ENCODE data around the gene BACH2.
A peak's percentile ranks its signal among the peaks of the same experiment; 100 is the strongest.
"Not testable (repeated sequence)": the region's sequence is repeated elsewhere in the genome, so short reads cannot be mapped to it uniquely, and the experiment has no call there.

Gene BACH2

DNA sequence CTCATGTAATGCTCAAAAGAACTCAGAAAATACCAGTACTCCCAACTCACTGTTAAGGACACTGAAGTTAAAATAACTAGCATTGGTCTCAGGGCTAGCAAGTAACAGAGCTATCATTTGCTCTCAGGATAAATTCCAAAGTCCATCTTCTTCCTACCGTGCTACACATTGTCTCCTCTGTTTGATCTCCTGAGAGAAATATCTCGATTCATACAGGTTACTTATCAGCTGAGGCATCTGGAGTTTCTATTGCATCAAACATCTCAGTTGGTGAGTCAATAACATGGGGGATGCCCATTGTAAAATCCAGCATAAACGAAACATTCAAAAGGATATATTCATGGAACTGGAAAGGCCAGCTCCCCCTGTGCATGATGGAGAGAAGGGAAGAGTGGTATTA lies 147.4 kb downstream of the BACH2 start:
- no peak for DNase-seq

DNA sequence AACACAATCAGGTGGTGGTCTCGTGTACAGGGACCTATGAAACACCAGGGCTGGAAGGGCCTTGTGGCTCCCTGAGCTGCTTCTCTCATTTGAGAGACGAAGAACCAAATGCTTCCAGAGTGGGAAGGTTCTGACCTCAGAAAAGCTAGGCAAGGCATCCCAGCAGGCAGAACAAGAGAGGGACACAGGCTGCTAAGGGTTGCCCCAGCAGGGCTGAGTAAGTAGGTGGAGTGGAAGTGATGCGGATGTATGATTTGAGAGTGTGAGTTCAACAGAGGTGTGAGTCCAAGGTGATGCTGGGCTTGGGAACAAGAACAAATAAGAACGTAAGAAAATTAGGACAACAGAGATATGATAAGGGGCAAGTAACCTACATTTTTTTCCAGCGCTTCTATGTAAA lies 147.8 kb downstream of the BACH2 start:
- no peak for DNase-seq

DNA sequence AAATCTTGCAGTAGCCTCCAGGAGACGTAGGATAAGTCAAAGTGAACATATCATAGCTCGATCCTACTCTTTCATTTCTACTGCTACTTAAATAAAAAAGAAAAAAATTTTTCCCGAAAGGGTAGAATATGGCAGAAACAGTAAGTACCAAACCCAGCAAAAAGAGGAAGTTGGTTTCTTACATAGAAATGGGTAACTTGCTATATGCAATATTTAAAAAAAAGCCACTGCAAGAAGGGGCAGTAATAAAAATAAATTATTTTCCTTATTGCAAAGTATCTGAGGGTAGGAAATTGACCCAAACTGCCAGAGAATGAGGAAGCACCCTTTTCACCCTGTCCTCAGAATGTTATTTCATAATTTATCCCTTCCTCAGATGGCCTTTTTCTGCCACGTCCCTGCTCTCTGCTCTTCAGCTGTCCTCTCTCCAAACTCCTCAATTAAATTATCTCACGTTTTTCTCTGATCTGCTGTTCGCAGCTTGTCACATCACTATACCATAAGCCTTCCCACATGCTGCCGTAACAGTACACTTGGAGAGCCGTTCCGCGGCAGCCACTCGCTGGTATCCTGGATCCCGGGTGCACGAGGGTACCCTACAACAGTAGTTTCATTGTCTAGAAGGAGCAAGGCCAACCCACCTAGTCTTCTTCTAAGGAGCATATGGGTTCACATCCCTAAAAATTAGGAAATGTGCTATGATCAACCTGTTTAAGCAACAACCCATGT lies 149.6 kb downstream of the BACH2 start:
- DNase-seq = no peak

DNA sequence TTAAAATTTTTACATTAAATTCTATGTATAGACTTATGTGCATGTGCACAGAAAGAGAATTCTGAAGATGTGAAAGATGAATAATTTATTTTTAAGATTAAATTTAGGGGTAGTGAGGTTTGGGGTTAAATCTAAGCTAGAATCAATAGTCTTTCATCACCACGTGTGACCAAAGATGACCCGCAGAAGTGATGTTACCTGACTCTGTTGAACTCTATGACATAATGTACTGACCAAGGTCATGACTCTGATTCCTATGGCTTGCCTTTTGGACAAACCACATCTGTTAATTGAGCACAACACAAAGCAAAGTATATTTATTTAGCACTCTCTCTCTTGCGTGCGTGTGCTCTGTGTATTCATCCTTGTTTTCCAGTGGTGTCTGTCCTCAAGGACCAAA lies 150.6 kb downstream of the BACH2 start:
- DNase-seq = no peak

DNA sequence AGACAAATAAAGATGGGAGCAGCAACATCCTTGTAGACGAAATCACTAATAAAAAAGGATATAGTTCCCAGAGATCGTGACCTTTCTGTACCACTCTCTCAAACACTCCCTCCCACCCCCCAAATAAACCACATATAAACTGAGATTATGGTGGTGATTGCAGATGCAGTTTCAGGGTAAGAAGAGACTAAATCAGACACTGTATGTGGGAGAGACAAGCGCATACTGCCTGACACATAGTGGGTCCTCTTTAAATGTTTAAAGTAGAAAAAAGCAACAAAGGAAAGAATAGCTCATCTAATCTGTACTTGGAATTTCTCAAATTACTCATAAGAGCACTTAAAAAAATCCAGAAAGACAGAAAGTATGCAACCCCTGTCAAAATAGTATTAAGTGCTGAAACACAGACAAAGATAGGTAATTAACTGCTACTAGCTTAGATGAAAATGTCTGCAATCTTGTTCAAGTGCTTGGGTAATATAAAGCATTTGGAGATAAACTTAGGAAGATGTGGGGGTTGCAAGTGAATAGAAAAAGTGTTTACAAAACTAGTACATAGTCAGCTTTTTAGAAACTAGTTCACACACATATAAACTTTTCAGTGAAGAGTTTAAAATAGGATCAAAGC lies 151.6 kb downstream of the BACH2 start:
- DNase-seq = no peak

DNA sequence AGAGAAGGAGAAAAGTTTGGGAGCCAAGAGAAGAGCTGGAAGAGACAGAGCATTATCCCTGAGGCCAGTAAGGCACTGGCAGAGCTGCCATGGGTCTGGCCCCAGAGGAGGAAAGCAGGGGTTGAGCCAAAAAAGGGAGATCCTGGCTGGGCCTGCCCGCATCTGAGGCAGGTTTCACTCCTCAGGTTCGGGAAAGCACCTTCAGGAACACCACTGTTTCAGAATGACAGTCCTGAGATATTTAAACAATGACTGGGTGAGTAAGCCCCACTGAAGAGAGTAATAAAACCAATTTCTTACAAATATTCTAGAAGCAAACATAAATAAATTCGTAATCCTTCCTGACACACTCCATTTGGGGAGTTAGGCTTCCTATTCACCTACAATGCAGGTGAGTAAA lies 152.2 kb downstream of the BACH2 start:
- peak; percentile 67 for DNase-seq

DNA sequence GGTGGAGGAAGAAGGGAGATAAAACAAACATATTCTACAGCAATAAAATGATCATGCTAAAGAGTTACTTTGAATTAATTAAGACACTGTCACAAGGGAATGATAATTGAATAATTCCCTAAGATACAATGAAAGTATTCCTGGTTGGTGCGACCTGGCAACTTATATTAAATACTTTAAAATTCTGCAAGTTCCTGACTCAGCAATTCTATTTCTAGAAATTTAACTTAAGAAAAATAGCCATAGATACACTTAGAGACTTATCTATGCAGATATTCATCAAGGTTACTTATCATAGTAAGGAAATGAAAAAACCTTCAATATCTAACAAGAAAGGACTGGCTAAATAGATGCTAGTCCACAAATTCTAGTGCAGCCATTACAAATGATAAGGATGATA lies 156.0 kb downstream of the BACH2 start:
- no peak for DNase-seq

DNA sequence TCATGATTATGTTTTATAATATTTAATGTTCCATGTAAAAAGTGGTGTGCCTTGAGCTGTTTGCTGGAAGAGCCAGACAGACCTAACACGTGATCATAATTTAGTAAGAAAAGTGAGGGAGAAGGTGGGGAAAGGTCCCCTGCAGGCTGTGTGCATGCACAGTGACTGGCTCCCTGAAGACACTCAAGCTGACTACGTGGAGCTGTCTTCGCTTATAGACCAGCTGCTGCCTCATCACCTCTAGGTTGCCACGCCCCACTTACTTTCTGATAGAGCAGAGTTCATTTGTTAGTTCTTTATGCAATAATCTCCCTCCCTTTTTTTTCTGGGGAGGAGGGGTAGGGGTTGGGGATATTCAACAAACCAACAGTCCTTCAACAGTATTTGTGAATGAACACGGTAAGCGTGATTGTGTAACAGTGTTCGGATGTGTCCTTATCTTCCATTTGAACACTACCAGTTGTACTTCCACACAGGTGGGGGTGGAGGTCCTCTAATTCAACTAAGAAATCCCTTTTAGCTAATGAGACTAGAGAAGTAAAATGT lies 157.3 kb downstream of the BACH2 start:
- DNase-seq = no peak

DNA sequence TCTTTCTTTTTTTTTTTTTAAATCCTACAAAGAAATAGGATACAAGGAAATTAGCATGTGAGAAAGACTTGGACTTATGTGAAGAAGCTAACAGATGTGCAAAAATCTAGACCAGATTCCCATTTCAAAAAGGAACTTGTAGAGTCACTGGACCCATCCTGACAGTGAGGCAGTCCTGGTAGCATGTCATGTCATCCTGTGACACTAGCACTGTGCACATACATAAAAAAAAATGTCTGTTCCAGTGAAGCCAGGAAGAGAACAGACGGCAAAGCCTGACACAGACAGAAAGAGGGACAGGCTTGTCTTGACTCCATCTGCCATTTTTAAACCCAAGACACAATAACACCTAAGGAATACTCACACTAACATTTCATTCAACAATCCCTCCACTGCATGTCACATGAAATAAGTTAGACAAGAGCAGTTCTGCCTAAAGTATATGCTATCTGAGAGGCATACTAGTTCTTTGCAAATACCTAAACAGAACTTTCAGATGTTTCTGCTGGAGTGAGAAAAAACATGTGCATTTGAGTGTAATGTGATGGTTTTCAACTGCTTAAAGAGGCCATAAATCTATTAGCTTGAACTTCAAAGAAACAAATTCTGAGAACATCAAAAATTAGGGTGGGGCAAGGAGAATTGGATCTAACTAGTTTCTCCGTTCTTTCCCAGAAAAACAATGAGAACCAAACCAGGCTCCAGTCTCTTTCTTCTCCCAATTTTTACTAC lies 159.6 kb downstream of the BACH2 start:
- DNase-seq = no peak

DNA sequence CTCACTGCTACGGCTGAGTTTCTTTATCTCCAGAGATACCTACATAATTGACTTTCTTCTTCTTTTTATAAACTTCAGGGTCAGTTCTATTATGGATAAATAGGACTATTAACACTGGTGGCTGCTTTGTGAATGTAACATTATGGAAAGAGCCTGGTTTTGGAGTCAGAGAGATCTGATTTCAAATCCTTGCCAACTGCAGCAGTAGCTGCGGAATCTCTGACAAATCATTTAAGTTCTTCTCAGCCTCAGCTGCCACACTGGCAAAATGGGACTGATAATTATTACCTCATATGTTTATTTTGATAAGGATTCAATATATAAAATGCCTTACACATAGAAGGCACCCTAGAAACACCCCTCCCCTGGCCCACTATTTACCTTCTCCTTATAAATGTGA lies 160.5 kb downstream of the BACH2 start:
- no peak for DNase-seq

DNA sequence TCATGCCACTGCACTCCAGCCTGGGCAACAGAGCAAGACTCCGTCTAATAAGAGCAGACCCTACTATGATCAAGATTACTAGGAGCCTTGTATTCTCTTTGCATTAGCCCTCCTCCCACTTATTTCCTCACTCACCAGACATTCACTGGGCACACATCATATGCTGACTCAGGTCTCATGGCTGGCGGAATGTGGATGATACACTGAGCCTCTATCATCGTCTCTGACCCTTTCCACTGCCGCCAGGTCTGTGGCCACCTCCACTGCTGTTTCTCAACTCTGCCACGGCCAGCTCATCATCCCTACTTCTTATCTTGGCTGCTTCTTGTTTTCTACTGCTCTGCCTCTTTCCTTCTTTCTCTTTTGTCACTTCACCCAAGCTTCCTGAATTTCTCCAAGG lies 161.0 kb downstream of the BACH2 start:
- no peak for DNase-seq

DNA sequence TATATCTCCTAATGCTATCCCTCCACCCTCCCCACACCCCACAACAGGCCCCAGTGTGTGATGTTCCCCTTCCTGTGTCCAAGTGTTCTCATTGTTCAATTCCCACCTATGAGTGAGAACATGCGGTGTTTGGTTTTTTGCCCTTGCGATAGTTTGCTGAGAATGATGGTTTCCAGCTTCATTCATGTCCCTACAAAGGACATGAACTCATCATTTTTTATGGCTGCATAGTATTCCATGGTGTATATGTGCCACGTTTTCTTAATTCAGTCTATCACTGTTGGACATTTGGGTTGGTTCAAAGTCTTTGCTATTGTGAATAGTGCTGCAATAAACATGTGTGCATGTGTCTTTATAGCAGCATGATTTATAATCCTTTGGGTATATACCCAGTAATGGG lies 163.0 kb downstream of the BACH2 start:
- not testable (repeated sequence) for DNase-seq

DNA sequence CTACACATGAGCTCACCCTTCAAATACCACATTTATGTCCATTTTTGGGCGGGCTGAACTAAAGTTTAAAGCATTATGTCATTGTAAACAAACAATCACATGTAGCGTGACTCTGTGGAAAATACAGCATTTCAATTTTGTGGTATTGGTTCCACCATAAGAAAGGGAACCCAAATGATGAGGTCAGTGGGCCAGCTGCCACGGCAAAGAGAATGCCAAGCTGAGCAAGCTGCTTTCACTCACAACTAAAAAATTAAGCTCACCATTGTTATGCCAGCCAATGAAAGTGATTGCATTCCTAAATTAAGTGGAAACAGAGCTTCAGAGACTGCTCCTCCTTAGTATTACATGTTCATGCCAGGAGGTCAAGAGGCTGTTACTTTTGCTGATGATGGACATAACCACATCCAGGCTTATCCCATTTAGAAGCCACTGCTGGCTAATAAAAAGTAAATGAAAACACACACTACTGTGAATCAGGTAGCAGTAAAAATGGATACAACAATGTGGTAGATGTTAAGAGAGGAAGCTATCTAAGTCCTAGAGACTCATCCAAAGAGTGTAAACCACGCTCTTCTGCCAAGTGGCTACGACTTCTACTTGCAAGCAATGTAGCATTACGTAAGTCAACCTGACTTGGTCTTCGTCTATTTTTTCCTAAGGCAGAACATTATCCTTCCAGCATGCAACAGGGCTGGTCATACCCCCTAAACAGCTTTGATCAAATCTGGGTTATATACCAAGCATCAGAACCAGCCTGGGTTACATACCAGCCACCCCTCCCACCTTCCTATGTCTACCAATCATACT lies 164.8 kb downstream of the BACH2 start:
- no peak for DNase-seq

DNA sequence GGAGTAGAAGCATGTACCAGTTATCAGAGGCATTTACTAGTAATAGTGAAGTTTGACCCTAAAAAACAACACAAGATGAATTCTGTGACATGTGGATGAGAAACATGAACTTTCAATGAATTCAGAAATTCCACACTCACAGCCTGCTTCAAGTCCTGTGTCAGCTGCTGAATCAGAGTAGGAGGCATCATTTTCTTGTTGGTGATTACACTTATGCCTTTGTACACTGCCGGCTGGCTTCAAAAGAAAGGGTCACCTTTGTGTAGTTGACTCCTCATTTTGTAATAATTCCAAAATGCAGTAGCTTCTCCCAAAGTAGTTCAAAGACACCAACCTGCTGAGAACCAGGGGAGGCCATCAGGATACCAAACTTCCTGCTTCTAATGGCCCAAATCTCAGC lies 165.5 kb downstream of the BACH2 start:
- no peak for DNase-seq

DNA sequence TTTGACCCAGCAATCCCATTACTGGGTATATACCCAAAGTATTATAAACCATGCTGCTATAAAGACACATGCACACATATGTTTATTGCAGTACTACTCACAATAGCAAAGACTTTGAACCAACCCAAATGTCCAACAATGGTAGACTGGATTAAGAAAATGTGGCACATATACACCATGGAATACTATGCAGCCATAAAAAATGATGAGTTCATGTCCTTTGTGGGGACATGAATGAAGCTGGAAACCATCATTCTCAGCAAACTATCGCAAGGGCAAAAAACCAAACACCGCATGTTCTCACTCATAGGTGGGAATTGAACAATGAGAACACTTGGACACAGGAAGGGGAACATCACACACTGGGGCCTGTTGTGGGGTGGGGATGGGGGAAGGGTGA lies 168.0 kb downstream of the BACH2 start:
- DNase-seq = not testable (repeated sequence)

DNA sequence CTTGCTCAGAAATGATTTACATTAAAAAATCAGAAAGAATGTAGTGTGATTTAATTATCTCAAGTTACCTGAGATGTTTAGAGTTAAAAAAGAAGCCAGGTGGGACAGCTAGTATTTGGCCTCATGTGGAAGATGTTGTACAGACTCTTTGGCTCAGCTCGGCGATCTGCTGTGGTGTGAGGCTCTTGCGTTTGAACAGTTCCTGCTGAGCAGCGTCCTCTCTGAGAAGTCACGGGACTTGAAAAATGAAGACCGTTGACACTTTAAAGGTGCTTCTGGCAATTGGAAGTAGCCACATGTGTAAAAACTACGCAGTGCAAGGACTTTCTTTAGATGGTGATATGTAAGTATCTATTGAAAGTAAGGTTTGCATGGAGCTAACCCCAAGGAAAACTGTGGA lies 169.0 kb downstream of the BACH2 start:
- no peak for DNase-seq

DNA sequence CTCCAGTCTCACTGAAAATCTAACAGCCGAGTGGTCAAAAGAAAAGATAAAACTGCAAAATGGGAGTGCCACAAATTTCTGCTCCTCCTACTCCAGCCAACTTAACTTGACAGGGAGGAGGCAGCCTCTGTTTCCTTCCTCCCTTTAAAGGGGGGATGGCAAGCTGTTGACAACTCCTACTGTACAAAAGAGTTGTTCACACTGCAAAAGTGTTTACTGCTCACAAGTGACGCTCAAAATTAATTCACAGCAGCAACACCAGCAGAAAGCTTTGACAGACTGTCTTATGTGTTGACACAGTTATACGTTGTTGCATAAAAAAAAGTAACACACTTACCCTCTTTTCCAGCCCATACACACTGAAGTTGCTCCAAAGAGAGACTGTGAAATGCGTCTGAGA lies 169.8 kb downstream of the BACH2 start:
- no peak for DNase-seq

DNA sequence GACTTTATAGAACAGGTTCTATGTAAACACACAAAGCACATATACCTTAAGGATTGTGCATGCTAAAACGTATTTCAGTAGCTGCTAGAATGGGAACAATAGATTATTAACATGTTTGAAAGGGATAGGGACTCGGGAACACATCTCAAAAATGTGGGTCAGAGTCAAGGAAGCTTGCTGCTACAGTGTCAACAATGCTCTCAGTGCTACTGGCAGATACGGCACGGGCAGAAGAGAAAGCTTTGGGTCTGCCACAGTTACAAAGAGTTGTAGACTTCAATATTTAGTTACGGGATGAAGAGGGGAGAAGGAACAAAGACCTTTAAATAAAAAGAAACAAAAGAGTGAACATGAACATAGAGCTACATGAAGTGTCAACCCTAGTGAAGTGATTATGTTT lies 170.5 kb downstream of the BACH2 start:
- no peak for DNase-seq

DNA sequence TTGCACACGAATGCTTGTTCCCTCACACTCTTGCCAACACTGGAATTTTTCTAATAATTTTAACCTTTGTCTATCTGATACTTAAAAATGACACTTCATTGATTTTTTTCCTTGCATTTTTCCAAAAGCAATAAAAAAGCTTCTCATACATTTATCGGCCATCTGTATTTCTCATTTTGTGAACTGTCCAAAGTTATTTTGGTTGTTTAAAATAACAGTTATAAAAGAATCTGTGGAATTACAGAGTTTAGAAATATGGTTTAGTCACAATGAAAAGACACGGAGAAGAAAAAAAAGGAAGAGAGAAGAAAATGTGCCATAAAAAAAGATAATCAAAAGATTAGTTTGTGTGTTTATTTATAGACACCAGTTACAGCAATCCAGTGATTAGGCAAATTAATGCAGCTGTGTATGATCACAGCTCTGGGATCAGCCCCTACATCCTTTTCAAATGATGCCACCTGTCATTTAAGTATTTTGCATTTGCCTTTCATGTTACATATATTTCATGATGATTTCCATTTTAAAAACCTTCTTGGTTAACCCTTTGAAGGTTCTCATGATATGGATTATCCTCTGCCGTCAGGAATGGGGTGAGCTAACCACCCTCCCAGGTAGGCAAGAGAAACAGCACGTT lies 171.7 kb downstream of the BACH2 start:
- no peak for DNase-seq

DNA sequence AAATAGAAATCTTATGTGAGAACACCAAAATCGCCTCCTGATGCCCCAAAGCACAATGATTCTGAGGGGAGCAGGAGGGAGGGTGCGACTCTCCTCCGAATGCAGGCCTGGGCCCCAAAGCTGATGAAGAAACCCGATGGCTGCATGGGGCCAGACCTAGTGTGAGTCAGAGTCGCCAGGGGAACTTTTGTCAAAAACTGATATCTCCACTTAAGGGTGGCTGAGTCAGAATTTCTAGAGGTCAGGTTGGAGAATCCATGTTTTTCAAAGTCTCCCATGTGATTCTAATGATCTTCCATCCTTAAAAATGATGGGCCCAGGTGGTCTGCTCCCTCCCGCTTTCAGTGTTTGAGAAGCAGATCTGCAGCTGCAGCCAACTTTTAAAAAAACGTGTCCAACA lies 172.8 kb downstream of the BACH2 start:
- DNase-seq = peak in 1 of 2 donors; percentile 51

DNA sequence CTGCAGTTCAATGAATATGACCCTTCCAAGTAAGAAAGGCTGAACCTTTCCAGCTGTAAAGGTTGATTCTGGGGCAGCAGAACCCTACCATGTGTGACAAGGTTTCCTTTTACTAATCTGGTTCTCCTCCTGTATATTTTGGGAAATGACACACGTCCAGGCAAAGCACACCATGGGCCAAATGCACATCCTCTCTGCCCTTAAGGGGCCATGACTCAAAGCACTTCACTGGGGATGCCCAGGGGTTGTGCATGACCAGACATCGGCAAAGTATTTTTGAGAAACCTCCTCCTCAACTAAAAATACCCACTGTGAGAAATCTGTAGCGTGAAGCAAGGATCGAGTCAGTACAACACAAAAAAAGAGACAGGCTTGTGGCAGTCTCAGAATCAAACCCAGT lies 174.7 kb downstream of the BACH2 start:
- DNase-seq = peak in 1 of 2 donors; percentile 28

DNA sequence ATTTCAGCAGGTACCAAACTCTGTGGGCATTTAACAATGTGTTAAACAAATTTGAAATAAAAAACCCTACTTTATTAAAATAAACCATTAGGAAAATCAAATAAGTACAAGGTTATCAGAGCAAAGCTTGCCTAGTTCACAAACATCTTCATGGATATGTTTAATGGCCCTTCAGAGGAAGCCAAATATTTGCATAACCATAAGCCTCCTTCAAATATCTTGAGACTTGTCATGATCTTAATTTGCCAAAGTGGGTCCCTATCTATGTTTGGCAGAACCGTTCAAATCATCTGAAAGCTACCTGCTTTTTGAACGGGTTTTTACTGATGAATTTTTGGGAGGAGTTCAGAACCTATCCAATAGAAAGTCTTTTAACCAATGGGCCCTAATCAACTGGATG lies 176.3 kb downstream of the BACH2 start:
- DNase-seq = no peak

DNA sequence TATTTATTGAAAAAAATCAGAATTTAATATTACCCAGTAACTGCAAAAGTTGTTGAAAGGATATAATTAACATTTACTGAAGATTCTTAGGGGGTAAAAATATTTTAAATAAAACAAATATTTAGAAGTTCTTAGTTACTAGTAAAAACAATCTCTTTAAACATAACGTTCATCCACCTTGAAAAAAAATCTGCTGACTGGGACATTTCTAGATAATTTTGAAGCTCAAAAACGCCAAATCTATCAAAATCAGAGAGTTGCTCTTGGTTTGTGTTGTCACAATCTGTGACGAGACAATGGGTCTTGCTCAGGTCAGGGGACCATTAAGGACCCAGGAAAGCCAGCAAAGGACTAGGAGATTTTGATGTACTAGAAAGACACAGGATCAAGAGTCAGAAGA lies 177.0 kb downstream of the BACH2 start:
- no peak for DNase-seq
